Keratinocyte (primary cell): ENCODE data around the gene EPAS1. TPM values are rescaled to one million over a fixed set of nuclear protein-coding genes. Genes with fewer than 3 reads are reported as not detected.

Experiments
- DNase-seq: peaks from one replicate; pipeline ENCODE4 v3.0.0-alpha.2; 2011; ENCODE audit warnings: low read depth, missing footprints, low spot score
- FAIRE-seq: peaks from 2 replicates; lab custom pipeline; 2011; peaks lifted over from hg19 to GRCh38; lab: Jason Lieb, UNC
- H2AFZ ChIP-seq: 2 replicates; pipeline ENCODE4 v1.6.0; 2012; ENCODE audit warnings: low read length, control low read depth, inconsistent platforms; ENCODE audit not compliant: control insufficient read depth
- H3K27ac ChIP-seq: 2 replicates; pipeline ENCODE4 v1.5.1; 2011; ENCODE audit warnings: low read length; ENCODE audit not compliant: control insufficient read depth, insufficient read depth
- H3K27me3 ChIP-seq: 3 replicates; pipeline ENCODE4 v1.6.0; 2011; ENCODE audit warnings: low read length; ENCODE audit not compliant: control insufficient read depth, insufficient read depth; ENCODE audit errors: extremely low read depth
- H3K36me3 ChIP-seq, 2 experiments: 2 replicates in 1 of 2; 3 replicates in 1 of 2; pipeline ENCODE4 v1.5.1; 2011; ENCODE audit warnings: low read length in 2 of 2, mild to moderate bottlenecking in 1 of 2; ENCODE audit not compliant: control insufficient read depth in 2 of 2, insufficient read depth in 2 of 2; ENCODE audit errors: extremely low read depth in 1 of 2
- H3K4me1 ChIP-seq: 3 replicates; pipeline ENCODE4 v1.5.1; 2011; ENCODE audit warnings: low read length; ENCODE audit not compliant: control insufficient read depth, insufficient read depth; ENCODE audit errors: extremely low read depth
- H3K4me2 ChIP-seq: 3 replicates; pipeline ENCODE4 v1.6.0; 2011; ENCODE audit warnings: low read depth, low read length; ENCODE audit not compliant: control insufficient read depth, insufficient read depth; ENCODE audit errors: extremely low read depth
- H3K4me3 ChIP-seq, 3 experiments: fragments of 200-600 bp in 1 of 3; sonication (generic) in 1 of 3; 2 replicates in 2 of 3; 3 replicates in 1 of 3; pipeline ENCODE4 v1.5.1; 2011 to 2016; ENCODE audit warnings: low read length in 3 of 3, mild to moderate bottlenecking in 3 of 3, control low read depth in 2 of 3, inconsistent platforms in 1 of 3, low read depth in 1 of 3, mixed read lengths in 1 of 3, mixed run types in 1 of 3, moderate library complexity in 1 of 3; ENCODE audit not compliant: control insufficient read depth in 2 of 3, insufficient read depth in 2 of 3; ENCODE audit errors: extremely low read depth in 1 of 3
- H3K79me2 ChIP-seq: 2 replicates; pipeline ENCODE4 v1.6.0; 2012; ENCODE audit warnings: low read length; ENCODE audit not compliant: control insufficient read depth, insufficient read depth
- H3K9ac ChIP-seq: 3 replicates; pipeline ENCODE4 v1.6.0; 2011; ENCODE audit warnings: low read length; ENCODE audit not compliant: control insufficient read depth, insufficient read depth; ENCODE audit errors: extremely low read depth
- H3K9me1 ChIP-seq: 3 replicates; pipeline ENCODE4 v1.6.0; 2011; ENCODE audit warnings: low read length; ENCODE audit not compliant: control insufficient read depth, insufficient read depth; ENCODE audit errors: extremely low read depth
- H3K9me3 ChIP-seq: 2 replicates; pipeline ENCODE4 v1.5.1; 2012; ENCODE audit warnings: low read depth, low read length; ENCODE audit not compliant: control insufficient read depth
- H4K20me1 ChIP-seq: 3 replicates; pipeline ENCODE4 v1.6.0; 2011; ENCODE audit warnings: low read length; ENCODE audit not compliant: control insufficient read depth, insufficient read depth; ENCODE audit errors: extremely low read depth
- EZH2 ChIP-seq: IDR thresholded peaks from one replicate; pipeline ENCODE4 v1.6.1; 2012; ENCODE audit warnings: inconsistent platforms, mild to moderate bottlenecking, low read length, moderate library complexity
- dilution Hi-C: fragments of 300-500 bp; cut with MboI; formaldehyde crosslinking; loops from one replicate; pipeline ENCODE4 v1.7.0; 2020; ENCODE audit warnings: low sequenced_read_pairs; ENCODE audit not compliant: extremely low pct_ligation_motif_present
- polyA plus RNA-seq, 5 experiments: library from polyadenylated mRNA; depleted of rRNA in 3 of 5; stranded (reverse) in 3 of 5; stranded (forward) in 1 of 5; unstranded in 1 of 5; fragments of >200 nt; gene quantifications; 1 replicate in 1 of 5; 2 replicates in 3 of 5; 3 replicates in 1 of 5; pipeline versions ENCODE4 v1.2.1 to v1.2.3, GENCODE V29; 2011 to 2012; ENCODE audit warnings: missing spikeins in 2 of 5, low read depth in 1 of 5, low replicate concordance in 1 of 5
- TF ChIP-seq, protein P1 (sequence below), 3 experiments: IDR thresholded peaks in 1 of 3; conservative IDR thresholded peaks in 1 of 3; optimal IDR thresholded peaks in 1 of 3; 2 replicates in 2 of 3; 3 replicates in 1 of 3; pipeline versions ENCODE3 to v1.5.1; 2011; ENCODE audit warnings: low read length in 3 of 3, mild to moderate bottlenecking in 3 of 3, moderate library complexity in 2 of 3, control low read depth in 1 of 3, inconsistent platforms in 1 of 3; ENCODE audit not compliant: insufficient read depth in 2 of 3; ENCODE audit errors: extremely low read depth in 1 of 3

Gene EPAS1
- polyA plus RNA-seq, 1 donor (not counting 4 experiments of a cell fraction or from before 2014, with no cell fraction given): 96.7 TPM

- H4K20me1 ChIP-seq: no peaks in the 10 kb centered on the region
- no peak for TF ChIP-seq EZH2
- TF ChIP-seq, protein P1, sequence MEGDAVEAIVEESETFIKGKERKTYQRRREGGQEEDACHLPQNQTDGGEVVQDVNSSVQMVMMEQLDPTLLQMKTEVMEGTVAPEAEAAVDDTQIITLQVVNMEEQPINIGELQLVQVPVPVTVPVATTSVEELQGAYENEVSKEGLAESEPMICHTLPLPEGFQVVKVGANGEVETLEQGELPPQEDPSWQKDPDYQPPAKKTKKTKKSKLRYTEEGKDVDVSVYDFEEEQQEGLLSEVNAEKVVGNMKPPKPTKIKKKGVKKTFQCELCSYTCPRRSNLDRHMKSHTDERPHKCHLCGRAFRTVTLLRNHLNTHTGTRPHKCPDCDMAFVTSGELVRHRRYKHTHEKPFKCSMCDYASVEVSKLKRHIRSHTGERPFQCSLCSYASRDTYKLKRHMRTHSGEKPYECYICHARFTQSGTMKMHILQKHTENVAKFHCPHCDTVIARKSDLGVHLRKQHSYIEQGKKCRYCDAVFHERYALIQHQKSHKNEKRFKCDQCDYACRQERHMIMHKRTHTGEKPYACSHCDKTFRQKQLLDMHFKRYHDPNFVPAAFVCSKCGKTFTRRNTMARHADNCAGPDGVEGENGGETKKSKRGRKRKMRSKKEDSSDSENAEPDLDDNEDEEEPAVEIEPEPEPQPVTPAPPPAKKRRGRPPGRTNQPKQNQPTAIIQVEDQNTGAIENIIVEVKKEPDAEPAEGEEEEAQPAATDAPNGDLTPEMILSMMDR (optimal IDR thresholded peaks at IDR 0.05 in 1 of 3, IDR thresholded peaks at IDR 0.05 in 1 of 3, conservative IDR thresholded peaks at IDR 0.05 in 1 of 3; ENCODE audit: extremely low read depth in 1 of 3, insufficient read depth in 2 of 3, low read length in 3 of 3): no peak
- H3K79me2 ChIP-seq: no peaks in the 10 kb centered on the region
- no peak for FAIRE-seq
- dilution Hi-C loops: no loop called here
- no peaks in the 10 kb centered on the region for H3K27me3 ChIP-seq
- H2AFZ ChIP-seq: no peak overlapping the region
- H3K27ac ChIP-seq: no peak overlapping the region
- no peak for DNase-seq
- no peaks in the 10 kb centered on the region for H3K9me1 ChIP-seq
- no peak overlapping the region for H3K4me2 ChIP-seq
- peaks cover 42 to 45% of the 10 kb centered on the region in 2 experiments for H3K36me3 ChIP-seq
- H3K9me3 ChIP-seq: no peaks in the 10 kb centered on the region
- H3K4me1 ChIP-seq: no peaks in the 10 kb centered on the region
- no peak overlapping the region for H3K4me3 ChIP-seq
- no peak overlapping the region for H3K9ac ChIP-seq
These were observed 63.1 kb downstream of the EPAS1 start for GRCh38 chr2:46360303-46360702.

- Histone ChIP-seq H3K9ac (no peak overlapping the region), H3K79me2 (no peaks in the 10 kb centered on the region), H3K4me3 (no peak overlapping the region), H3K27me3 (no peaks in the 10 kb centered on the region), H3K27ac (no peak overlapping the region), H3K36me3 (peaks cover 31 to 48% of the 10 kb centered on the region in 2 experiments), H3K4me2 (no peak overlapping the region), H2AFZ (no peak overlapping the region), H3K9me1 (no peaks in the 10 kb centered on the region), H3K4me1 (no peaks in the 10 kb centered on the region), H3K9me3 (no peaks in the 10 kb centered on the region), H4K20me1 (no peaks in the 10 kb centered on the region)
- DNase-seq (no peak), FAIRE-seq (no peak)
- dilution Hi-C loops: no loop called here
- TF ChIP-seq, protein P1 (optimal IDR thresholded peaks at IDR 0.05 in 1 of 3, IDR thresholded peaks at IDR 0.05 in 1 of 3, conservative IDR thresholded peaks at IDR 0.05 in 1 of 3; ENCODE audit: extremely low read depth in 1 of 3, insufficient read depth in 2 of 3, low read length in 3 of 3): no peak
- no peak for TF ChIP-seq EZH2
These were observed 64.9 kb downstream of the EPAS1 start for GRCh38 chr2:46361920-46362666.
